Measurements from ENCODE around the gene PLA2G2A.

GRCh38 chr1:19979494-19979977 lies at the start of gene PLA2G2A:
- TF ChIP-seq POLR2A (IDR thresholded peaks at IDR 0.05) = no peak
- TF ChIP-seq CTCF (IDR thresholded peaks at IDR 0.05) = no peak
